T-helper 1 cell (primary cell): Measurements from ENCODE around the gene MRPL45.
"Not testable (repeated sequence)": the region's sequence is repeated elsewhere in the genome, so short reads cannot be mapped to it uniquely, and the experiment has no call there.

Source experiments
- DNase-seq, 5 donors: peaks; one replicate each; pipeline ENCODE4 v3.0.0-alpha.2; 2012 to 2020
- total RNA-seq, 4 donors: gene quantifications; one replicate each; lab custom pipeline; 2026; lab: John Stamatoyannopoulos, UW

MRPL45 gene
- total RNA-seq = 8.8 to 15.7 (median 12.9) reads per million in 4 donors

DNA sequence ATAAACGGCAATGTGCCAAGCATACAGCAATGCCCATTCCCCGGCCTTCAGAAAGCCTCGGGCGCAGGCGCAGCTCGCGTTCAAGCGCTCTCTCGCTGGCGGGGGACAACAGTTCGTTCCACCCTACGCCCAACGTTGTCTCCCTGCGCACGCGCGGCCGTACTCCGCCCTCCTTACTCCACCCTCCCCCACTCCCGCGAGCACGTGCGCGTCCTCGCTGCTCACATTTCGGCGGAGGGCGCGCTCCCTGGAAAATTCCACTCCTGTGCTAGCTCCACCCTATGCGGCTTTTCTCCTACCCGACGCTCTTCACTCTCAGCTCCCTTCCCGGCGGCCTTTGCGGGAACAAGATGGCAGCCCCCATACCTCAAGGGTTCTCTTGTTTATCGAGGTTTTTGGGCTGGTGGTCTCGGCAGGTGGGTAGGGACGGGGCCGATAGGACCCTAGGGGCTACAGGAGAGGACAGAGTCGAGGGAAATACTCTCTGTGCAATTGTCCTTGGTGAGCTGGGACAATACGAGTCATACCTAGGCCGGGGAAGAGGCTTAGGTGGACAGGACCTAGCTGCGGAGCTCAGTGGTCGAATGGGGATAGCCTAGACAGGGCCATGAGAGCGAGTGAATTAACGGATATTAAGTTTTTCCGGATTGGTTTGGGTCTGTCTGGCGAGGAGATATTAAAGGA lies at the start of gene MRPL45:
MRPL45 (plus strand) TSS at position 335 of the 684 bp plus-strand sequence; CDS start at position 351, 16 bp downstream.
- DNase-seq = peak; percentile 94 to 98 (median 94)

DNA sequence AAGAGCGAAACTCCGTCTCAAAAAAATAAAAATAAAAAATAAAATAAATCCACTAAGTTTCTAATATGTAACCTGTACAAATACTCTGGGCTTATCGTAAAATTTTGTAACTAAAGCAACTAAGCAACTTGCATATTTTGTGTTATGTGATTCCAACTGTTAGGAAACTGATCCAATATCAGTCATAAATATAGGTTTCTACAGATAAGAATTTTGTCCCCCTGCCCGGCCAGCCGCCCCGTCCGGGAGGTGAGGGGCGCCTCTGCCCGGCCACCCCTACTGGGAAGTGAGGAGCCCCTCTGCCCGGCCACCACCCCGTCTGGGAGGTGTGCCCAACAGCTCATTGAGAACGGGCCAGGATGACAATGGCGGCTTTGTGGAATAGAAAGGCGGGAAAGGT lies 43.8 kb upstream of the MRPL45 start:
- DNase-seq = not testable (repeated sequence)

DNA sequence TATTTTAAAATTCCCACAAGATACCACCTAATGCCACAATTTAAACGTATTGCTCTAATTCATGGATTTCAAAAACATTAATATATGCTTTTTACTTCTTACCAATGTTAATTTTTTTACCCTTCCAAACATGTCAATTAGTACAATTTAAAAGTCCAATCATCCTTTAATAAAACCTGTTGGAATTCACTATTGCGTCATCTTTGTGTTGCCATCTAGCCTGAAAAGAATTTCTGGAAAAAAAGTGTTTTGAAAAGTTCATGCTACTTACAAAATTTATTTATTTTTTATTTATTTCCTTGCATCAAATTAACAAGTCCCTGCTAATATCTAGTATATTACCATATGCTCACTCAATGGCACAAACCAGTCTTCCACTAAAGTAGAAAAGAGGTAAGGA lies 42.6 kb upstream of the MRPL45 start:
- not testable (repeated sequence) for DNase-seq

DNA sequence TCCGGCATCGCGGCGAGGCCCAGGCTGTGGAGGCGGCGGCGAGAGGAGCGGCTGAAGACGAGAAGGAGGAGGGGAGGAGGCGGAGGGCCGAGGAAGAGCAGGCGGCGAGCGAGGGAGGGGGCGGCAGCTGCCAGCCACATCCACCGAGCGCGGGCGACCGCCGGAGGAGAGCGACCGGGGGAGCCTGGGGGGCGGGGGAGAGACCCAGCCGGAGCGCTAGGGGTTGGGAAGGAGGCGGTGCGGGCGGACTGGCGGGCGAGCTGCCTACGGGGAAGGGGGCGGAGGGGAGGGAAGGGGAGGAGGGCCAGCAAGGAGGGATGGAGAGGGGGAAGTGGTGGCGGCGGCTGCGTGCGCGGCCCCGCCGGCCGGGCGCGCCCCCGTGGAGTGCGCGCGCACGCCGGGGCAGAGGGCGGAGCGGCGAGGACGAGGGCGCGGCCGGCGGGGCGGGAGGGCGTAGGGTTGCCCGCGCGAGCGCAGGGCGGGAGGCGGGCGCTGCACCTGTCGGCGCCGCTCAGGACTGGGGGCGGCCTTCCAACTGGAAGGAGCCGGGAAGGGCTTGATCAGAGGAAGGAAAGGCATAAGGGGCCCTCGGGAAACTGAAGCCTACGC lies 39.9 kb upstream of the MRPL45 start:
- peak; percentile 80 to 86 (median 82) for DNase-seq

DNA sequence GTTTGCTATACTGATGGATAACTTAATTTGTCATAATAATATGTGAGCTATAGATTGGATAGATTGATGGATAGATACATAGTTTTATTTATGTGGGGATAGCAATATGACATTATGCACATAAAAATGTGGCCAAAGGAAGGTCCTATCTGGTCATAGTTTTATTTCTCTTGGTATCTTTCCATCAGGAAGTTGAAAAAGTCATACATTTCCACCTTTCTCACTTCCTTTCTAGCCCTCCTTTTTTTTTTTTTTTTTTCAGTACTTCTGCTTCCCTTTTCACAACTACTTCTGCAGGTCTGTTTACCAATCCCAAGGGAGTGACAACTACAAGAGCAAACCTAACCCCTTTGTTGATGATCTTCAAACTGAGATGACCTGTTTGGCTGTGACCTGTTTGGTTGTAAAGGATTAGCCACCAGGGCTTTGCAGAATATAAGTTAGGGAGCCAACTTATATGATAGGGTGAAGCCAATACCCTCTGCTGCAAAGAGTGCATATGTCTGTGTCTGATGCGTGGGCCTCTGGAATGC lies 30.9 kb upstream of the MRPL45 start:
- DNase-seq = not testable (repeated sequence)

DNA sequence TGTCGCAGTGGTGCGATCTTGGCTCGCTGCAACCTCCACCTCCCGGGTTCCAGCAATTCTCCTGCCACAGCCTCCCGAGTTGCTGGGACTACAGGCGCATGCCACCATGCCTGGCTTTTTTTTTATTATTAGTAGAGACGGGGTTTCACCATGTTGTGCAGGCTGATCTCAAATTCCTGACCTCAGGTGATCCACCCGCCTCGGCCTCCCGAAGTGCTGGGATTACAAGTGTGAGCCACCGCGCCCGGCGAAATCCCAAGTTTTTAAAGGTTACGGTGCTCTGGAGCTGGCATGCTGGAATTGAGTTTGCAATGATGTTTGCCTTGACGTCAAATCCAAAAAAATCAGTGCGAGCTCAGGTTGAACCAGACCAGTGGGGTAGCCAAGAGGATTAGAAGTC lies 30.4 kb upstream of the MRPL45 start:
- DNase-seq = not testable (repeated sequence)

DNA sequence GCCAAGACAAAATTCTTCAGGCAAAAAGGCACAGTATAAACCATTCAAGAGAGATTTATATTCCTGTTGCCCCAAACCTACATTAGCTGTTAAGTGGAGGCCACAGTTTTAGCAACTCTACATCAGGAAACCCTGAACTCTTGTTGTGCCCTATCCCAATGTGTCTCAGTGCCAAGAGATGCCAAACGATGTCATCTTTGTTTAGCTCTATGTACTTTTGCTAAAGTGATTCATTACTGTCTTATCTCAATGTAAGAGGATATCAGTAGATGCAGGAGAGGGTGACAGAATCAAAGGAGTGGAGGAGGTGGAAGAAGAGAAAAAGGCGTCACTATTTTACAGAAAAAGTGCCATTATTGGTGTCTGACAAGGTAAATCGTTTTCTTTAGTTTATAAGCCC lies 28.8 kb upstream of the MRPL45 start:
- not testable (repeated sequence) for DNase-seq

DNA sequence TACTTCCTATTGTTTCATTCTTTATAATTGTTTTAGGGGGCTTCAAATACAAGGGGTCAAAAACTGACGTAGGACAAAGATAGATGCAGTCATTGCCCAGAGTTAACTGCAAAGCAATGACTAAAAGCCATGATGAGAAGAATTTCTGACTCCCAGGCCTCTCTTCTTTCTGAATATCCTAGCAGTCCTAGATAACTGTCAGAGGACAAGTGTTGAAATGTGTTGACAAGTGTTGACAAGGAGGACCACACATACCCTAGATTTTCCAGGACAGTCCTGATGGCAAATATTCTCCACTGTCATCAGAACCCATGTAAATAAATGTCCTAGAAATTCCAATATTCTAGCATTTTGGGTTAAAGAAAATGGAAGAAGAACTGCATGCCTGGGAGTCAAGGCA lies 27.9 kb upstream of the MRPL45 start:
- not testable (repeated sequence) for DNase-seq

DNA sequence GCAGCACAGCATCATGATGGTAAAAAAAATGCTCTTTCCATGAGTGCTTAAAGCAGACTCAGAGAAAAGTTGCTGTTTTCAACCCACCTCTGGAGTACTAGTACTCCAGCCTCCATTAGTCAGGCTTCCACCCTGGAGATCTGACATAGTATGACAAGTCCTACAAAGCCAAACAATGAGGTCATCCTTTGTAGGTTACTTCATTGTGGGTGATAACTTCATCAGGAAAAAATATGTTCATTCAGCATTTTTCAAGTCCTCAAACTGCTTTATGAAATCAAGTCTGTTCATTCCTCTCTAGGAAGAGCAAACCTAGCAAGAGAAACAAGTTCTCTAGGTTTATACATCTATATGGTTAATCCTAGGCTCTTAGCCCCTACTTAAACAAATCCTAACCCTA lies 27.4 kb upstream of the MRPL45 start:
- DNase-seq = not testable (repeated sequence)

DNA sequence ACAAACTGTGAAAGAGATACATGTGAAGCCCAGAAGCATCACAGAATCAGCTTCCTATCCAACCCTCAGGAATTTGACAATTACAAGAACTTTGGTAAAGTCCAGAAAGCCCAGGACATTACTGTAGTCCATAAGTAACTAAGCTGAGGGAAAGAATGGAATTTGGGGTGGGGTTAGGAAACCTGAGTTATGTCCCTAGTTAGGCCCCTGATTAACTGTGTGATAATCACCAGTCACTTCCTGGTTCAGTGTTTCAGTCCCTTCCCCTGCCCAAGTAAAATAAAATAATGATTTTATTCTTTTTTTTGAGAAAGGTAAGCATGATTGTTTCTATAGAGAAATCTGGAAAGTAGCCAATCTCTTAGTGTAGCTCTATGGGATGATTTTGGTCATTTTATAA lies 11.0 kb upstream of the MRPL45 start:
- DNase-seq = not testable (repeated sequence)

DNA sequence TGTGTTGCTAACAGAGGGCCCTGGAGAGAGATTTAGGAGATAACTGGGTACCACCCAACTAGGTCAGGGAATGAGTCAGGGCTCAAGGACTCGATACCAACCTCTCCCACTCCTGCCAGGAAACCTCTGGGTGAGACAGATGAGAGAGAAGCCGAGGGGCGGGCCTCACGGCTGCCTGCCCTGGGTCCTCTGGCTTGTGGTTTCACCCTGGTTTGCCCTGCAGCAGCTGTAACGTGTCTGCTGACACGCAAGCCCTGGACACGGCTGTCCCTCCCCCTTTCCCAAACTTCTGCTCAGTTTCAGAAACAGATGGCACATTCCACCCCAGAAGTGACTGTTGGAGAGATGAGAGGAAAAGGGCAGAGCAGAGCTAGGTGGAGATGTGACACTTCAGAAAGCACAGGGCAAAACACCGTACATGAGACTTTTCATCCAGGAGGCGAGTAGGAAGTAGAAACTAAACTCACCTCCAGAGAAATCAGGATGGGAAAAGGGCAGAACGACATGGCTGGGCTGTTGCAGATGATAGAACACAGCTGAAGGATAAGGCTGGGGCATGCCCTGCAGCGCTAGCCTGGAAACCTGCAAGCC lies 10.4 kb upstream of the MRPL45 start:
- peak in 1 of 5 donors; percentile 11 for DNase-seq

DNA sequence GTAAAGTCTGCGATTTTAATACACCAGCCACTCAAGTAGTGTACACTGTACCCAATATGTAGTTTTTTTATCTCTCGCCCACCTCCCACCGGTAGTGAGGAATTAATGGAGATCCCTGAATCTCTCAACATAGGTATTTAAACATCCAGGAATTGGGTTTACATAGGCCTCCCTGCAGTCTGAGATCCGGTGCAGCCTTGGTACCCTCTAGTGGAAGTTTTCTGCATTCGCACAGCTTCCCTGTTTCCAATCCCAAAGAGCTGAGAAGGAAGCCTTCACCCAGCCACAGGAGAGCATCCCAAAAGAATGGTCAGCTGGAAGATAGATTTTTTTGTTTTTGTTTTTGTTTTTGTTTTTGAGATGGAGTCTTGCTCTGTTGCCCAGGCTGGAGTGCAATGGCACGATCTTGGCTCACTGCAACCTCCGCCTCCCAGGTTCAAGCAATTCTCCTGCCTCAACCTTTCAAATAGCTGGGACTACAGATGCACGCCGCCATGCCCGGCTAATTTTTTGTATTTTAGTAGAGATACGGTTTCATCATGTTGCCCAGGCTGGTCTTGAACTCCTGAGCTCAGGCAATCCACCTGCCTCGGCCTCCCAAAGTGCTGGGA lies 8.6 kb upstream of the MRPL45 start:
- peak in 1 of 5 donors; percentile 1 for DNase-seq

DNA sequence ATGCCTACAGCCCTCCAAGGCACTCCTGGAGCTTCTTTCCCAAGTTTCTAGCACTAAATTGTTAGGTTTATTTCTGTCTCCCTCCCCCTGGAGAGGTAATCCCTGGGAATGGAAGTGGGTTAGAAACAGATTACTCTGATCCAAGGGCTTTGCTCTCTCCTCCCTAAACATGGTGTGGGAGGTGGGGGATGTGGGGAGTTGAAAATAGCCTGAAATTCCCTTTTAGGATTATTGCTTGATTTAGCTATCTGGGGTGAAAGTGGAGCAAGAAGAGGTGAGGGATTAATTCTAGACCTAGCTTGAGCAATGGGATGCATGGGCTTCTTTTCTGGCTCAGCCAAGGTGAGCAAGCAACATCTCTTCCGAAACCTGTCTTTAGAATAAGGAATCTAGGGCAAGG lies 7.2 kb upstream of the MRPL45 start:
- not testable (repeated sequence) for DNase-seq

DNA sequence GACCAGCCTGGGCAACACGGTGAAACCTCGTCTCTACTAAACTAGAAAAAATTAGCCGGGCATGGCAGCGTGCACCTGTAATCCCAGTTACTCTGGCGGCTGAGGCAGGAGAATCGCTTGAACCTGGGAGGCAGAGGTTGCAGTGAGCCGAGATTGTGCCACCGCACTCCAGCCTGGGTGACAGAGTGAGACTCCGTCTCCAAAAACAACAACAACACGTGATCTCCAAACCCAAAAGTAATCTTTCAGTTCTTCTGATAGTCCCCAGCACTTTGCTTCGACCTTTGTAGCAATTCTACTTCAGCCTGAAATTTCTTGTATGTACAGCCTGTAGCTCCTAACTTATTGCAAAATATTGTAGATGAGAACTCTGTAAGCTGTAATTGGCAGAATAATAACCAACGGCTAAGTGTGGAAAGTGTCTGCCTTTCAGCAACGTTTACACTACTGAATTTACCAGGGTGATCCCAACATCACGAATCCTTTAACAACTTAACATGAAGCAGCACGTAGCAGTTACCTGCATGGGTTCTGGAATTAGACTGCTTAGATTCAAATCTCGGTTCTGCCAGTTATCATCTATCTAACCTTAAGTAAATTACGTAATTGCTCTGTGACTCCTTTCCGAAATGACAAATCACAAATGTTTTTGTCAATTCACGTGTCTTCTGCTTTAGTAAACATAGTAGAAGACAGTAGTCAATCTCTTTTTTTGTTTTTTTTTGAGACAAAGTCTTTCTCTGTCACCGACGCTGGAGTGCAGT lies 1.2 kb upstream of the MRPL45 start:
- DNase-seq = not testable (repeated sequence)

DNA sequence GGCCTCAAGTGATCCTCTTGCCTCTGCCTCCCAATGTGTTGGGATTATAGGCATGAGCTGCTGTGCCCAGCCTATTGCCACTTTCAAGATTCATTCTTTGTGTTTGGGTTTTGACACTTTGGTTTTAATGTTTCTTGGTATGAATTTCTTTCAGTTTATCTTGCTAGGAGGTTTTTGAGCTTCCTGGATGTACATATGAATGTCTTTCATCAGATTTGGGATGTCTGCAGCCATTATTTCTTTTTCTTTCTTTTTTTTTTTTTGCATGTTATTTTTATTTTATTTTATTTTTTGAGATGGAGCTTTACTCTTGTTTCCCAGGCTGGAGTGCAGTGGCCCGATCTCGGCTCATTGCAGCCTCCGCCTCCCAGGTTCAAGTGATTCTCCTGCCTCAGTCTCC lies 18.5 kb downstream of the MRPL45 start:
- DNase-seq = no peak

DNA sequence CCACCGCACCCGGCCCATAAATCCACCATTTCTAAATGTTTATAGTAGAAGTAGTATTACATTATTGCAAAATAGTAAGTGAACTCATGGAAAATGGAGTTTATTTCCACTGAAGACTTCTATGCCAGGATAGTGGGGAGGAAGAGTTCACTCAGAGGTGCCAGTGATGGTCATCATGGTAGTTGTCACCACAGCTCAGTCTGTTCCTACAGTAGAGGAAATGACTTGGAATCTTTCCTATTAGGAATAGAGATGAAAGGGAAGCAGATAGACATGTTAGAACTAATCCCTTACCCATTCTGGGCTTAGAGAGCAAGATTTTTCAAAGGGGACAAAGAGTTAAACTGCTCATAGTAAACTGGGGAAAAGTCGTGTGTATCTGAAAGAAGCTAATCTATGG lies 20.1 kb downstream of the MRPL45 start:
- DNase-seq = no peak

DNA sequence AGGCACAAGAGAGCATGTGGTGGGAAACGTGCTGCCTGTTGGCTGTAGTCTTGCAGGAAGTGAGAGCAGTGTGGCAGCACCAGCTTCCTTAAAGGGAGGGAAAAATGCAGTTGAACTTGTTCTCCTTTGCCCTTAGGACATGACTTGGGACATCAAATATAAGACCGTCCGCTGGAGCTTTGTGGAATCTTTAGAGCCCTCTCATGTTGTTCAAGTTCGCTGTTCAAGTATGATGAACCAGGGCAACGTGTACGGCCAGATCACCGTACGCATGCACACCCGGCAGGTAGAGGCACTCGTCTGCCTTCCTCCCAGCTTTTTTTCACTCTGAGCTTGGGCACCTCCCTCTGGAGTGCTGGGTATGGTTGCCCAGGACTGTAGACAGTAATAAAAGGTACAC lies 23.5 kb downstream of the MRPL45 start:
- no peak for DNase-seq

DNA sequence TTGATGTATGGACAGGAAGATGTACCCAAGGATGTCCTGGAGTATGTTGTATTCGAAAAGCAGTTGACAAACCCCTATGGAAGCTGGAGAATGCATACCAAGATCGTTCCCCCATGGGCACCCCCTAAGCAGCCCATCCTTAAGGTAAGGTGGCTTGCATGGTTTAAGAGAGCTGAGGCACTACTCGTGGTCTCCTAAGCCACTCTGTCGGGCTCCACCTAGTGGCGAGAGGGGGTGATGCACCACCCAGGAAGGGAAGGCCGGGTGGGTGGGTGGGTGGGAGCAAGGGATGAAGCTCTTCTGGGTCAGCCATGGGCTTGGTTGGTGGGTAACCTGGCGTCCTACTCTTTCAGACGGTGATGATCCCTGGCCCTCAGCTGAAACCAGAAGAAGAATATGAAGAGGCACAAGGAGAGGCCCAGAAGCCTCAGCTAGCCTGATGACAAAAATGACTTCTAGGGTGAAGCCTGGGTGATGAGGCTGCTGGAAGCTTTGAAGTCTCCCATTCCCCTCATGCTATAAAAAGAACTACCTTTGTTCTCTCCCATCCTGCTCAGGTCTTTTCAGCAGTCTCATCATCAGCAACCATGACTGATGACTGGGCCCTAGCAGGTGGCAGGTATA lies 25.3 kb downstream of the MRPL45 start:
- DNase-seq = peak; percentile 23 to 68 (median 49)

DNA sequence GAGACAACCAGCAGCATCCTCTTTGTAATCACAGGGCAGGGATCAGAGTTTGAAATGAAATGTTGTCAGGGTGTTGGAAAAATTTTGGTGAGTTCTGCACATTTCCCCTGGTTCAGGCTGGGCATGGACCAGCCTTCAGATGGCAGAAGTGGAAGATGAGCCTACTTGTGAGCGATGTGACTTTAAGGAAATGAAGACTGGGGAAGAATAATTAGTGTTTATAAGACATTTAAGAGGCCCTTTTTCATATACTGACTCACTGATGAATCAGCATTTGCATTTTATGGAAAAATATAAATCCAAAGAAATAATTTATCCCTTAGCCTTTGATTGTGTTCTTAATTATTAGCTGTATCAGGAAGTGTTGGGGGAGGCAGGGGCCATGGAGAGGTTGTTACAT lies 25.9 kb downstream of the MRPL45 start:
- DNase-seq = no peak

DNA sequence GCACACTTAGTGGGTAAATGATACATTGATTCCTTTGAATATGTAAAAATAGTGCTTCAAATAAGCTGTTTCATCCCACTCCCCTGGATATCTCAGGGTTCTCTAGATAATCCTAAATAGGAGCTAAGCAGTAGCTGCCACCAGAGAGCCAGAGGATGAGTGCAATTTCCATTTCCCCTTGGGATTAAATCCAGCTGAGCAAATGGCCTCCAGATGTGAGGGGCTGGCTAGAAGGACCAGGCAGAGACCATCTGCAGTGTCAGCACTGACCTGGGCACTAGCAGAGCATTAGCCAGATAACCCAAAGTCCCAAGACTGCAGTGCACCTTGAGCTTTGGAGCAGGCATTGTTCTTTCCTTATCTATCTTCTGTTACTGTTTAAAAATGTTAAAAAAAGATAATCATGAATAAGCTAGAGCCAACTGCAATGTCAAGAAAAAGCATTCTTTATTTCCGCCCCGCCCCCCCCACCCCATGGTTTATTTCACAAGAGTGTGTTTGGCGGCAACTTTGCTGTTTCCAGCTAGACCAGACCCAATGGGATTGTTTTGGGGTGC lies 27.3 kb downstream of the MRPL45 start:
- DNase-seq = no peak

DNA sequence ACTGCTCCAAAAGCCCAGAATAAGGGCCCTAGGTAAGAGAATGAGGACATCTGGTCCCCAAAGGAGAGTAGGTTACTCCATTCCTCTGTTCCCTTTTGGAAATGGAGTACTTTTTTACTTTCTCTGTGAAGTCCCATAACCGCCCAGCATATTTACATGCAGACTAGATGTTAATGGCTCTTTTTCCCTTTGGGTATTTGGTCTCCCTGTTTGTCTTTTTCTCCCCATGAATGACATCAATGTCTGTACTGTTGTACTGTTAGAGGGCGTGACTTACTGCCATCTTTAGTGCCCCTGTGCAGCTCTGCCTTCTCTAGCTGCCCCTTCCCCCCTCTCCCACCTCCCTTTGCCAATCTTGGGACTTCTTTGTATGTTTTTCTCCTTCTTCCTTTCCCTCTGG lies 27.8 kb downstream of the MRPL45 start:
- no peak for DNase-seq
